K562 (cell line): ENCODE results near the gene EIF1B. TPM values are rescaled to one million over a fixed set of nuclear protein-coding genes. Genes with fewer than 3 reads are reported as not detected.

Source experiments
- ATAC-seq: fragments of 200-7000 bp; cut with Tn5 transposase; 3 replicates; pipeline ENCODE4 v1.9.1; 2020; ENCODE audit warnings: moderate library complexity
- BruUV-seq: library from RNA; stranded (reverse); fragments of 400-500 nt; replicated peaks from 2 replicates; lab custom pipeline; 2021; lab: Mats Ljungman, UMichigan
- CTCF ChIA-PET: fragments of 300-600 bp; formaldehyde crosslinking; extraction: SDS; loops from one replicate; lab custom pipeline; 2021; ENCODE audit warnings: low intra/inter-chr PET ratio; lab: Yijun Ruan, JAX
- POLR2A ChIA-PET: fragments of 300-600, 350-650 bp; sonication (Branson Sonifier 250); formaldehyde crosslinking; extraction: SDS; loops from one replicate; lab custom pipeline; 2021; ENCODE audit warnings: antibody characterized with exemption, inconsistent platforms; lab: Yijun Ruan, JAX
- DNase-seq, 4 experiments: peaks; one replicate each; pipeline versions ENCODE4 v3.0.0 to v3.0.0-alpha.2; 2011 to 2018; ENCODE audit warnings: low spot score in 3 of 4, mixed read lengths in 3 of 4; ENCODE audit errors: extremely low read depth in 1 of 4
- FAIRE-seq: peaks from 2 replicates; lab custom pipeline; 2011; peaks lifted over from hg19 to GRCh38; lab: Jason Lieb, UNC
- H2AFZ ChIP-seq: 2 replicates; pipeline ENCODE4 v1.6.0; 2011; ENCODE audit warnings: low read depth, low read length, control low read depth, inconsistent platforms
- H3K27ac ChIP-seq: fragments of 200-600 bp; 3 replicates; pipeline ENCODE4 v1.8.0; 2011; ENCODE audit warnings: low read depth, mild to moderate bottlenecking, control low read depth, inconsistent platforms, low read length, moderate library complexity, mixed read lengths; ENCODE audit errors: extremely low read depth
- H3K27me3 ChIP-seq, 2 experiments: fragments of 300-600 bp in 1 of 2; 2 replicates in 1 of 2; 3 replicates in 1 of 2; pipeline versions ENCODE4 v1.6.0 to v1.8.0; 2011; ENCODE audit warnings: inconsistent platforms in 2 of 2, low read length in 2 of 2, mild to moderate bottlenecking in 1 of 2, mixed read lengths in 1 of 2, moderate library complexity in 1 of 2; ENCODE audit not compliant: control insufficient read depth in 2 of 2, insufficient read depth in 2 of 2
- H3K36me3 ChIP-seq: fragments of 300-600 bp; 3 replicates; pipeline ENCODE4 v1.8.0; 2011; ENCODE audit warnings: mild to moderate bottlenecking, low read length, inconsistent platforms; ENCODE audit not compliant: control insufficient read depth, insufficient read depth
- H3K4me1 ChIP-seq, 2 experiments: fragments of 200-600 bp in 1 of 2; replicated peaks in 1 of 2; 2 replicates in 1 of 2; 3 replicates in 1 of 2; pipeline versions ENCODE4 v1.5.1 to v1.8.0; 2011; ENCODE audit warnings: inconsistent platforms in 2 of 2, low read length in 2 of 2, mild to moderate bottlenecking in 1 of 2, mixed read lengths in 1 of 2, moderate library complexity in 1 of 2; ENCODE audit not compliant: control insufficient read depth in 2 of 2, insufficient read depth in 2 of 2
- H3K4me2 ChIP-seq: 2 replicates; pipeline ENCODE4 v1.6.1; 2011; ENCODE audit warnings: low read length, control low read depth, inconsistent platforms, mixed read lengths; ENCODE audit not compliant: insufficient read depth
- H3K4me3 ChIP-seq: fragments of 200-600 bp; sonication (generic), shearing (Covaris generic); 2 replicates; pipeline ENCODE4 v1.5.1; 2016; ENCODE audit warnings: control low read depth, inconsistent platforms
- H3K79me2 ChIP-seq: fragments of 200-600 bp; 3 replicates; pipeline ENCODE4 v1.8.0; 2011; ENCODE audit warnings: low read length, inconsistent platforms; ENCODE audit not compliant: control insufficient read depth, insufficient read depth
- H3K9ac ChIP-seq, 2 experiments: 2 replicates each; pipeline versions ENCODE4 v1.6.0 to v1.6.1; 2011; ENCODE audit warnings: low read depth in 2 of 2, low read length in 2 of 2, control low read depth in 1 of 2, inconsistent platforms in 1 of 2, mild to moderate bottlenecking in 1 of 2, mixed read lengths in 1 of 2; ENCODE audit not compliant: insufficient read depth in 1 of 2
- H3K9me1 ChIP-seq: one replicate; pipeline ENCODE4 v1.6.0; 2011; ENCODE audit warnings: inconsistent platforms, mild to moderate bottlenecking, low read length, moderate library complexity; ENCODE audit not compliant: control insufficient read depth, insufficient read depth
- H3K9me3 ChIP-seq: replicated peaks from 2 replicates; pipeline ENCODE4 v1.5.1; 2011; ENCODE audit warnings: low read depth, low read length, inconsistent platforms; ENCODE audit not compliant: control insufficient read depth, insufficient read depth
- H4K20me1 ChIP-seq: replicated peaks from 2 replicates; pipeline ENCODE4 v1.6.1; 2011; ENCODE audit warnings: low read length, inconsistent platforms, mixed read lengths; ENCODE audit not compliant: control insufficient read depth, insufficient read depth
- CREM ChIP-seq: IDR thresholded peaks from 2 replicates; pipeline ENCODE4 v1.6.1; 2014; ENCODE audit warnings: antibody characterized with exemption, low read depth
- HDAC8 ChIP-seq: fragments of 450-650 bp; IDR thresholded peaks from 2 replicates; pipeline ENCODE4 v1.6.1; 2016; ENCODE audit warnings: mild to moderate bottlenecking, missing genetic modification characterization, moderate library complexity, missing compliant biosample characterization
- MEF2A ChIP-seq: IDR thresholded peaks from 2 replicates; pipeline ENCODE4 v1.6.1; 2011; ENCODE audit warnings: low read depth, mild to moderate bottlenecking, low read length, moderate library complexity; ENCODE audit not compliant: control insufficient read depth
- WGBS: fragments of 100-300 bp; shearing (Covaris generic); methylation state at CpG from one replicate; pipeline ENCODE4 v1.1.6; 2016; ENCODE audit warnings: low coverage, mixed read lengths; ENCODE audit not compliant: insufficient coverage; ENCODE audit errors: missing lambda C conversion rate; 5-methylcytosine and 5-hydroxymethylcytosine counted together
- in situ Hi-C: fragments of 300-500 bp; cut with MboI; formaldehyde crosslinking; loops from 4 replicates; pipeline ENCODE4 v1.15.0; 2018; ENCODE audit warnings: inconsistent platforms, mixed read lengths
- intact Hi-C: fragments of 100-400 bp; cut with micrococcal nuclease; formaldehyde crosslinking; loops from 2 replicates; pipeline ENCODE4 v1.14.2; 2022
- polyA plus RNA-seq, 8 experiments: library from polyadenylated mRNA; depleted of rRNA in 4 of 8; stranded (reverse) in 5 of 8; unstranded in 3 of 8; fragments of >200 nt; fragmentation: Nextera tagmentation in 2 of 8; fragmentation: Illumina TruSeq in 1 of 8; extraction: Ambion mirVana in 2 of 8; extraction: Trizol in 1 of 8; gene quantifications; 2 replicates each; pipeline versions ENCODE4 v1.2.1 to v1.2.3, GENCODE V29; 2011 to 2014; ENCODE audit warnings: inconsistent platforms in 1 of 8, missing spikeins in 1 of 8
- total RNA-seq, 7 experiments: library from RNA; depleted of rRNA in 6 of 7; stranded (reverse); fragments of >200 nt in 6 of 7; fragmentation: Illumina TruSeq in 2 of 7; extraction: Trizol in 2 of 7; gene quantifications; 2 replicates each; pipeline versions ENCODE4 v1.2.1 to v1.2.3, GENCODE V29; 2011 to 2021; ENCODE audit warnings: low replicate concordance in 1 of 7
- TF ChIP-seq, protein P1 (sequence below): fragments of 450-650 bp; IDR thresholded peaks from one replicate; pipeline ENCODE4 v1.6.1; 2018; ENCODE audit warnings: mild to moderate bottlenecking, moderate library complexity; ENCODE audit not compliant: partially characterized antibody
- TF ChIP-seq, protein P2 (sequence below): fragments of 450-650 bp; formaldehyde crosslinking; IDR thresholded peaks from 2 replicates; pipeline ENCODE4 v1.4.0; 2022; ENCODE audit warnings: mild to moderate bottlenecking, moderate library complexity

EIF1B gene
- total and polyA plus RNA-seq, 9 of the 15 experiments (the other 6 are each of a cell fraction or from before 2014, with no cell fraction given): 18.1 to 184 (median 78.9) TPM

DNA sequence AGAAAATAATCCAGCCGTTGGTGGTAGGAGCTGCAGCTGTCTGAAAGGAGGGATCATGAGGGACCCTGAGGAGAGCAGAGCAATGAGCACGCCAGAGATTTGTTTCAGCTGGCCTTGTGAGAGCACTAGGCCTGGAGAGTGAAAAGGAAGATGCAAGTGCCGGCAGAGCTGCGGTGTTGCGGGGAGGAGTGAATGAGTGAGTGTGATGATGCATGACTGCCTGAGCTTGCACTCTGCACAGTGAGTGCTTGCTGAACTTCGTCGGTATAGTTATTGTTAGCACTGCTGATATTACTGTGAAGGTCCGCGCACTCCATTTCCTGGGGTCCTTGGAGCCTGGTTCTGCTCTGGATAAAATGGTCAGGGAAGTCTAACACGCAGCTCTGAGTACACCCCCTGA lies 23.2 kb downstream of the EIF1B start:
- Histone ChIP-seq H3K4me1 (peaks cover 4 to 28% of the 10 kb centered on the region in 2 experiments; a peak in 4 of 5 replicates), H3K9me3 (no peaks in the 10 kb centered on the region), H3K79me2 (no peaks in the 10 kb centered on the region), H3K9me1 (peaks cover 3% of the 10 kb centered on the region), H3K9ac (no peak overlapping the region), H3K27ac (no peak overlapping the region), H3K4me3 (no peak overlapping the region), H3K36me3 (no peaks in the 10 kb centered on the region), H3K27me3 (no peaks in the 10 kb centered on the region), H2AFZ (0 out of 2 replicates have a peak overlapping the region, but pooled peaks have one; percentile 17), H4K20me1 (no peaks in the 10 kb centered on the region), H3K4me2 (no peak overlapping the region)
- DNase-seq (no peak), FAIRE-seq (no peak), ATAC-seq (no peak)
- intact Hi-C loops (no loop called here), in situ Hi-C loops (no loop called here)
- no TSS peak for BruUV-seq
- no peak for TF ChIP-seq MEF2A
- TF ChIP-seq HDAC8 (tag): no peak
- TF ChIP-seq, protein P1, sequence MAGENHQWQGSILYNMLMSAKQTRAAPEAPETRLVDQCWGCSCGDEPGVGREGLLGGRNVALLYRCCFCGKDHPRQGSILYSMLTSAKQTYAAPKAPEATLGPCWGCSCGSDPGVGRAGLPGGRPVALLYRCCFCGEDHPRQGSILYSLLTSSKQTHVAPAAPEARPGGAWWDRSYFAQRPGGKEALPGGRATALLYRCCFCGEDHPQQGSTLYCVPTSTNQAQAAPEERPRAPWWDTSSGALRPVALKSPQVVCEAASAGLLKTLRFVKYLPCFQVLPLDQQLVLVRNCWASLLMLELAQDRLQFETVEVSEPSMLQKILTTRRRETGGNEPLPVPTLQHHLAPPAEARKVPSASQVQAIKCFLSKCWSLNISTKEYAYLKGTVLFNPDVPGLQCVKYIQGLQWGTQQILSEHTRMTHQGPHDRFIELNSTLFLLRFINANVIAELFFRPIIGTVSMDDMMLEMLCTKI: no peak
- TF ChIP-seq, protein P2, sequence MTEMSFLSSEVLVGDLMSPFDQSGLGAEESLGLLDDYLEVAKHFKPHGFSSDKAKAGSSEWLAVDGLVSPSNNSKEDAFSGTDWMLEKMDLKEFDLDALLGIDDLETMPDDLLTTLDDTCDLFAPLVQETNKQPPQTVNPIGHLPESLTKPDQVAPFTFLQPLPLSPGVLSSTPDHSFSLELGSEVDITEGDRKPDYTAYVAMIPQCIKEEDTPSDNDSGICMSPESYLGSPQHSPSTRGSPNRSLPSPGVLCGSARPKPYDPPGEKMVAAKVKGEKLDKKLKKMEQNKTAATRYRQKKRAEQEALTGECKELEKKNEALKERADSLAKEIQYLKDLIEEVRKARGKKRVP (CRISPR knock-in tag): no peak
- no peak for TF ChIP-seq CREM
- ChIA-PET CTCF (interaction anchor here (0.6 kb wide), 1 partner anchor 255 kb away, joined by 3 read pairs; no protein-coding TSS in a partner anchor), POLR2A (interaction anchor here (1.3 to 1.9 kb wide), 2 partner anchors 10 to 132 kb away, joined by 3 to 8 read pairs; no protein-coding TSS in a partner anchor)
- WGBS: 59% methylated on average over 10 of the region's 10 CpGs
